Measurements from ENCODE around the gene PAF1. TPM values are rescaled to one million over a fixed set of nuclear protein-coding genes. Genes with fewer than 3 reads are reported as not detected.
"Not testable (repeated sequence)": the region's sequence is repeated elsewhere in the genome, so short reads cannot be mapped to it uniquely, and the experiment has no call there.

Gene PAF1
- total RNA-seq, 1 donor from 2014 or later, result 33.3 TPM

DNA sequence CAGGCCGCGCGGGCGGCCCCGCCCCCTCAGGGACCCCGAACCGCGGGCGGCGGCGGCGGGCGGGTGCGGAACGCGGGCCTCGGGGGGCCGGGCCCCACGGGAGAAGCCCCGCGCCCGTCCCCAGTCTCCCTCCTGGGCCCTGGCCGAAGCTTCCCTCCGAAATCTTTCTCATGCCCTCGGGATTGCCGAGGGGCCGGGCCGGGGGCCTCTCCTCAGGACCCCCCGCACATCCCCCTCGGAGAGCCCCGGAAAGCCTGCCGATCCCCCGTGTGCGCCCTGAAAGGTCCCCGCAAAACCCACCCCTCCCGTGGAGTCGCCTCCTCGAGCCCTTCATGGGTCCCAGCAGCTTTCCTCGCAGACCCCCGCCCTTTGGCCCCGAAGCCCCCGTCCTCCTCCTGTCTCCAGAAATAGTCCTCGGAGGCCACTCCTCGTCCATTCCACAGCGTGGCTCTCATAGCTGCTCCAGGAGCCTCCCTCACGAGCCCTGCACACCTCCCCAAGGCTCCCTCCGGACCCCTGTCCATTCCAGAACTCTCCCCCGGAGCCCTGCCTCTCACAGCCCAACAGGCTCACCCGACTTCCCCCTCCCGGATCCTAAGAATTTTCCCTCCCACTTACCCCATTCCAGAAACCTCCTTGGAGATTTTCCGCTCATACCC is 48.1 kb downstream of the PAF1 start:
- no peaks in the 10 kb centered on the region for H3K9me3 ChIP-seq
- intact Hi-C loops (cut with DNase I), result no loop called here
- H3K27ac ChIP-seq, result peak overlapping the region; percentile 77
- peak overlapping the region; percentile 73 for H3K4me3 ChIP-seq
- no peaks in the 10 kb centered on the region for H3K27me3 ChIP-seq
- peaks cover 39% of the 10 kb centered on the region for H3K4me1 ChIP-seq
- ATAC-seq (no peak), DNase-seq (peak; percentile 72)
- peaks cover 8% of the 10 kb centered on the region for H3K36me3 ChIP-seq
- TF ChIP-seq, protein P1, sequence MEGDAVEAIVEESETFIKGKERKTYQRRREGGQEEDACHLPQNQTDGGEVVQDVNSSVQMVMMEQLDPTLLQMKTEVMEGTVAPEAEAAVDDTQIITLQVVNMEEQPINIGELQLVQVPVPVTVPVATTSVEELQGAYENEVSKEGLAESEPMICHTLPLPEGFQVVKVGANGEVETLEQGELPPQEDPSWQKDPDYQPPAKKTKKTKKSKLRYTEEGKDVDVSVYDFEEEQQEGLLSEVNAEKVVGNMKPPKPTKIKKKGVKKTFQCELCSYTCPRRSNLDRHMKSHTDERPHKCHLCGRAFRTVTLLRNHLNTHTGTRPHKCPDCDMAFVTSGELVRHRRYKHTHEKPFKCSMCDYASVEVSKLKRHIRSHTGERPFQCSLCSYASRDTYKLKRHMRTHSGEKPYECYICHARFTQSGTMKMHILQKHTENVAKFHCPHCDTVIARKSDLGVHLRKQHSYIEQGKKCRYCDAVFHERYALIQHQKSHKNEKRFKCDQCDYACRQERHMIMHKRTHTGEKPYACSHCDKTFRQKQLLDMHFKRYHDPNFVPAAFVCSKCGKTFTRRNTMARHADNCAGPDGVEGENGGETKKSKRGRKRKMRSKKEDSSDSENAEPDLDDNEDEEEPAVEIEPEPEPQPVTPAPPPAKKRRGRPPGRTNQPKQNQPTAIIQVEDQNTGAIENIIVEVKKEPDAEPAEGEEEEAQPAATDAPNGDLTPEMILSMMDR (IDR thresholded peaks at IDR 0.05), result no peak

DNA sequence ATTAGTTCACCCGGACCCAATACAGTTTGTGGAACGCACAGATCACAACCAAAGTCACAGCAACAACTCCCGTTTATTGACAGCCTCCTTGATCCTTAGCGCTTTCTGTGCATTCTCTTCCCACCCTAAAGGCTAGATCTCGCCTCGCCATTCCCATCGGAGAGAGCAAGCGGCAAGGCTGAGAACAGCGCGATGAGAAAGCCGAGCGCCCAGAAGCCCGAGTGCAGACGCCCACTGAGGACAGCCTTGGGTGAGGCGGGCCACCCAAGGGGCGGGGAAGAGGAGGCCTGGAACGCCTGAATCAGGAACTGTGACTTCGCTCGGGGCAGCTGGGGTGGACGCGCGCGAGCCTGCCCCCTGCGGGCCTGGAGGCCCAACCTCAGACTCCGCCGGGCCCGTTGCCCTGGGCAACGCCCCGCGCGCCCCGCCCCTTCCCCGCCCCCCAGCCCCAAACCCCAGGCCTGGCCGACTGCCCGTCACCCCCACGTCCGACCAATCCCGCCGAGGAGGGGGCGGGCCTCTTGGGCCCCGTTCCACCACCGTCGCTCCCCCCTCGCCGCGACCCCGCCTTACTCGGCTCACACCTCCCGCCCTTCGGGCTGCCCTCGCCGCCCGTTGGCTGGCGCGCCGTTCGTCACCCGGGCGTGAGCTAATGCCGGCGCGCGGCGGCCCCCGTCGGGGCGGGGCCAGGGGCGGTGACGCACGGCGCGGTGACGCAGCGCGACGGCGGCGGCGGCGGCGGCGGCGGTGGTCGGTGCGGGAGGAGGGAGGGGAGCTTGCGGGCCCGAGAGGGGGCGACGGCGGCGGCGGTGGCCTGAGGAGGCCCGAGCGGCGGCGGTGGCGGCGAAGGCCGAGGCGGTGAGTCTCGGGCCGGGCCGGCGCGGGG is 48.9 kb downstream of the PAF1 start, which contains the start of gene SAMD4B:
SAMD4B (plus strand) TSS at position 703 of the 886 bp plus-strand sequence. CDS start 14,473 bp downstream, outside the sequence.
- no peaks in the 10 kb centered on the region for H3K27me3 ChIP-seq
- TF ChIP-seq, protein P1 (IDR thresholded peaks at IDR 0.05), result peak; percentile 88
- H3K4me3 ChIP-seq, result peak within 1 kb of the TSS; percentile 80
- ATAC-seq (peak; percentile 96), DNase-seq (peak; percentile 100)
- intact Hi-C loops (cut with DNase I), result no loop called here
- peak within 1 kb of the TSS; percentile 89 for H3K27ac ChIP-seq
- H3K4me1 ChIP-seq, result peaks cover 39% of the 10 kb centered on the region
- H3K36me3 ChIP-seq, result no peaks in the 10 kb centered on the region
- no peaks in the 10 kb centered on the region for H3K9me3 ChIP-seq

DNA sequence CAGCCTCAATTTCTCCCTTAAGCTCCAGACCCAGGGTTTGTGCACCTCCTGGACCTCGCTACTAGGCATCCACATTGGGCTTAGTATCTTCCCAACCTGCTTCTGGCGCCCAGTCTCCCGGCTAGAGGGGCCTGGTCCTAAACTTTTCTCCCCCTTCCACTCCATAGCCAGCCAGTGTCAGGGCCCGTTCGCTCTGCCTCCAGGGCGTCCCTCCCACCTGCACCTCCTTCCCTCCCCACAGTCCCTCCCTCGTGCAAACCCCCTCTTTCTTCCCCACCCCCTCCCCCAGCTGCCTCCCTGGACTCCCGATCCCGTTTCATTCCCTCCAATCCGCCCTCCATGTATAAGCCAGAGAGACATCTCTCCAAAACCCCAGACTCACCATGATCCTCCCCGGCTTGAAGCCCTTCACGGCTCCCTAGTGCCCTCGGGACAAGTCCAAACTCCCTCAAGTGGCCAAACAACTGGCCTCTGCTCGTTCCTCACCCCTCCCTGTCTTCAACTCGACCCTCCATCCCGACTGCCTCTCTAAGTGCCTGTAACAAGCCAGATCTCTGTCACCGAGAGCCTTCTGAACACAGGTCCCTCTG is 49.7 kb downstream of the PAF1 start:
- intact Hi-C loops (cut with DNase I), result no loop called here
- DNase-seq (no peak), ATAC-seq (peak; percentile 1)
- no peaks in the 10 kb centered on the region for H3K27me3 ChIP-seq
- peak overlapping the region; percentile 80 for H3K4me3 ChIP-seq
- H3K9me3 ChIP-seq, result no peaks in the 10 kb centered on the region
- H3K27ac ChIP-seq, result peak overlapping the region; percentile 89
- H3K36me3 ChIP-seq, result no peaks in the 10 kb centered on the region
- TF ChIP-seq, protein P1 (IDR thresholded peaks at IDR 0.05), result no peak
- peaks cover 44% of the 10 kb centered on the region for H3K4me1 ChIP-seq

DNA sequence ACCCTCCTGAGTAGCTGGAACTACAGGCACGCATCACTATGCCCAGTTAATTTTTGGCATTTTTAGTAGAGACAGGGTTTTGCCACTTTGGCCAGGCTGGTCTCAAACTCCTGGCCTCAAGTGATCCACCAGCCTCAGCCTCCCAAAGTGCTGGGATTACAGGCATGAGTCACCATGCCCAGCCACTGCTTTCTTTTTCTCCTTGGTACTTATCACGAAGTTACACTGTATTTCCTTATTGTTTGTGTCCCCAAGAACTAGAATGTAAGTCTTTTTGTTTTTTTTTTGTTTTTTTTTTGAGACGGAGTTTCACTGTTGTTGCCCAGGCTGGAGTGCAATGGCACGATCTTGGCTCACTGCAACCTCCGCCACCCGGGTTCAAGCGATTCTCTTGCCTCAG is 50.8 kb downstream of the PAF1 start:
- ATAC-seq; H3K36me3 ChIP-seq; H3K27me3 ChIP-seq; H3K27ac ChIP-seq; H3K9me3 ChIP-seq; H3K4me3 ChIP-seq; DNase-seq; intact Hi-C loops (cut with DNase I): not testable (repeated sequence)
- peaks cover 35% of the 10 kb centered on the region for H3K4me1 ChIP-seq

DNA sequence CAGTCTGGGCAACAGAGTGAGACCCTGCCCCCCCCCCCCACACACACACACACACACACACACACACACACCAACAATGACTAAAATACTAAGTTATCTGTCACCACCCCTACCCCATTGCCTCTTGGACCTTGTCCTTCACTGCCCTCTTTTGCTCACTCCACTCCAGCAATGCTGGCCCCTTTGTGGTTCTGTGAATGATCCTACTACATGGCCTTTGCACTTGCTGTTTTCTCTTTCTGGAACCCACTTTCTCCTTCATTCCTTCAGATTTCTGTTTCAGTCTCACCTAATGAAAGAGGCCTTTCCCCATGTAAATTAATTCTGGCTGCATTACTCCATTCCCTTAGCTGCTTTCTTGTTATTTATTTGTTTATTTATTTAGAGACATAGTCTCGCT is 51.2 kb downstream of the PAF1 start:
- no peaks in the 10 kb centered on the region for H3K27me3 ChIP-seq
- intact Hi-C loops (cut with DNase I), result no loop called here
- no peaks in the 10 kb centered on the region for H3K36me3 ChIP-seq
- no peaks in the 10 kb centered on the region for H3K9me3 ChIP-seq
- H3K4me1 ChIP-seq, result peaks cover 33% of the 10 kb centered on the region
- no peak for DNase-seq
- no peak overlapping the region for H3K4me3 ChIP-seq
- H3K27ac ChIP-seq, result no peak overlapping the region
- TF ChIP-seq, protein P1 (IDR thresholded peaks at IDR 0.05), result no peak
- ATAC-seq, result no peak

Measured in upper lobe of right lung (tissue), 1 donor.